Sigmoid colon (tissue), 7 donors: Measurements from ENCODE around the gene NELFCD. TPM values are rescaled to one million over a fixed set of nuclear protein-coding genes. Genes with fewer than 3 reads are reported as not detected.
"Not testable (repeated sequence)": the region's sequence is repeated elsewhere in the genome, so short reads cannot be mapped to it uniquely, and the experiment has no call there.

Source experiments
- DNase-seq: peaks from one replicate; pipeline ENCODE4 v3.0.0-alpha.2; 2019
- H3K27ac ChIP-seq, 4 donors: fragments of 200-600 bp; sonication (generic); one replicate each; pipeline ENCODE4 v1.5.1; 2016 to 2019; ENCODE audit warnings: mild to moderate bottlenecking in 1 of 4
- H3K27me3 ChIP-seq, 3 donors: fragments of 200-600 bp; sonication (generic); one replicate each; pipeline ENCODE4 v1.5.1; 2019; ENCODE audit warnings: mild to moderate bottlenecking in 1 of 3
- H3K36me3 ChIP-seq, 4 donors: fragments of 200-600 bp; sonication (generic); one replicate each; pipeline ENCODE4 v1.5.1; 2016 to 2019
- H3K4me1 ChIP-seq, 4 donors: fragments of 200-600 bp; sonication (generic); one replicate each; pipeline ENCODE4 v1.5.1; 2017 to 2019
- H3K4me3 ChIP-seq, 4 donors: fragments of 200-600 bp; sonication (generic); one replicate each; pipeline ENCODE4 v1.5.1; 2017 to 2019; ENCODE audit warnings: mild to moderate bottlenecking in 2 of 4, moderate library complexity in 1 of 4
- H3K9me3 ChIP-seq, 4 donors: fragments of 200-600 bp in 3 of 4; sonication (generic) in 3 of 4; one replicate each; pipeline versions ENCODE4 v1.5.1 to v1.6.1; 2013 to 2019
- CTCF ChIP-seq, 4 experiments: fragments of 450-650 bp in 3 of 4; fragments of 200-600 bp in 1 of 4; IDR thresholded peaks; one replicate each; pipeline ENCODE4 v1.5.1; 2016 to 2019; ENCODE audit warnings: antibody characterized with exemption in 4 of 4, mild to moderate bottlenecking in 3 of 4, moderate library complexity in 2 of 4
- EP300 ChIP-seq, 4 donors: sonication (generic); formaldehyde crosslinking; IDR thresholded peaks; one replicate each; pipeline ENCODE4 v1.6.1; 2017; ENCODE audit warnings: antibody characterized with exemption in 4 of 4
- POLR2A ChIP-seq, 2 donors: fragments of 450-650 bp; IDR thresholded peaks; one replicate each; pipeline ENCODE4 v1.6.1; 2016; ENCODE audit warnings: antibody characterized with exemption in 2 of 2, mild to moderate bottlenecking in 2 of 2, moderate library complexity in 2 of 2
- POLR2AphosphoS5 ChIP-seq, 4 donors: sonication (generic); formaldehyde crosslinking; IDR thresholded peaks; one replicate each; pipeline ENCODE4 v1.6.1; 2017; ENCODE audit warnings: antibody characterized with exemption in 4 of 4
- WGBS, 2 donors: extraction: QIAGEN DNeasy Blood & Tissue Kit; methylation state at CpG; one replicate each; pipeline ENCODE4 v1.1.7; 2013; 5-methylcytosine and 5-hydroxymethylcytosine counted together
- intact Hi-C: fragments of 100-400 bp; cut with DNase I; formaldehyde crosslinking; loops from one replicate; pipeline ENCODE4 v1.15.1; 2023
- polyA plus RNA-seq, 3 donors: library from polyadenylated mRNA; stranded (reverse); fragments of 200-250 nt; gene quantifications; one replicate each; pipeline ENCODE4 v1.2.3, GENCODE V29; 2013
- total RNA-seq, 4 donors: library from RNA; depleted of rRNA; stranded (reverse); fragments of >200 nt; gene quantifications; one replicate each; pipeline ENCODE4 v1.1.0, GENCODE V29; 2016
- donor health status: healthy with polysubstance abuse.
- donor health status: Bipolar disorder and iron deficiency.
- donor health status: healthy.

The NELFCD gene
- total and polyA plus RNA-seq, 7 donors, result 22.7 to 53.2 (median 42.8) TPM

GRCh38 chr20:59035381-59035780 lies 54.3 kb downstream of the NELFCD start:
- Histone ChIP-seq H3K27ac (no peak overlapping the region), H3K9me3 (no peaks in the 10 kb centered on the region), H3K4me1 (peaks cover 0 to 34% (median 26%) of the 10 kb centered on the region in 4 donors), H3K27me3 (no peaks in the 10 kb centered on the region), H3K36me3 (peaks cover 11 to 49% (median 20%) of the 10 kb centered on the region in 4 donors), H3K4me3 (no peak overlapping the region)
- intact Hi-C loops, result no loop called here
- WGBS, 2 donors, result 95 to 99% methylated on average over 3 of the region's 3 CpGs
- no peak for DNase-seq
- TF ChIP-seq CTCF (IDR thresholded peaks at IDR 0.05), result no peak
- TF ChIP-seq POLR2AphosphoS5 (IDR thresholded peaks at IDR 0.05), result no peak
- no peak for TF ChIP-seq POLR2A (IDR thresholded peaks at IDR 0.05)
- no peak for TF ChIP-seq EP300 (IDR thresholded peaks at IDR 0.05)

- Histone ChIP-seq H3K27ac (no peak overlapping the region), H3K4me1 (peaks cover 0 to 37% (median 31%) of the 10 kb centered on the region in 4 donors), H3K9me3 (no peaks in the 10 kb centered on the region), H3K4me3 (no peak overlapping the region), H3K27me3 (no peaks in the 10 kb centered on the region), H3K36me3 (peaks cover 11 to 49% (median 20%) of the 10 kb centered on the region in 4 donors)
- intact Hi-C loops, result no loop called here
- DNase-seq, result no peak
- WGBS, 2 donors, result 95% methylated on average over 12 of the region's 12 CpGs
- no peak for TF ChIP-seq CTCF (IDR thresholded peaks at IDR 0.05)
- no peak for TF ChIP-seq POLR2AphosphoS5 (IDR thresholded peaks at IDR 0.05)
- no peak for TF ChIP-seq EP300 (IDR thresholded peaks at IDR 0.05)
- no peak for TF ChIP-seq POLR2A (IDR thresholded peaks at IDR 0.05)
Measured at GRCh38 chr20:59037386-59037785, 56.3 kb downstream of the NELFCD start.

GRCh38 chr20:59039233-59039632 lies 58.2 kb downstream of the NELFCD start:
- TF ChIP-seq POLR2AphosphoS5 (IDR thresholded peaks at IDR 0.05), result no peak
- no peak for TF ChIP-seq CTCF (IDR thresholded peaks at IDR 0.05)
- no peak for TF ChIP-seq POLR2A (IDR thresholded peaks at IDR 0.05)
- no peak for TF ChIP-seq EP300 (IDR thresholded peaks at IDR 0.05)
- Histone ChIP-seq H3K9me3 (no peaks in the 10 kb centered on the region), H3K36me3 (peaks cover 11 to 42% (median 20%) of the 10 kb centered on the region in 4 donors), H3K4me3 (no peak overlapping the region), H3K4me1 (peaks cover 0 to 39% (median 33%) of the 10 kb centered on the region in 4 donors), H3K27me3 (no peaks in the 10 kb centered on the region), H3K27ac (no peak overlapping the region)
- no peak for DNase-seq
- intact Hi-C loops, result no loop called here
- 59 to 70% methylated on average over 1 of the region's 1 CpG for WGBS, 2 donors

- intact Hi-C loops, result loop anchor here (10.0 kb wide), 1 partner anchor 726 kb away; no protein-coding TSS in a partner anchor
- WGBS, 2 donors, result 24 to 73% methylated on average over 5 of the region's 5 CpGs
- peaks cover 0 to 39% (median 33%) of the 10 kb centered on the region in 4 donors for H3K4me1 ChIP-seq
- no peaks in the 10 kb centered on the region for H3K27me3 ChIP-seq
- TF ChIP-seq POLR2A (IDR thresholded peaks at IDR 0.05), result no peak
- TF ChIP-seq EP300 (IDR thresholded peaks at IDR 0.05), result no peak
- no peak for TF ChIP-seq CTCF (IDR thresholded peaks at IDR 0.05)
- TF ChIP-seq POLR2AphosphoS5 (IDR thresholded peaks at IDR 0.05), result no peak
- DNase-seq, result no peak
- no peaks in the 10 kb centered on the region for H3K9me3 ChIP-seq
- H3K4me3 ChIP-seq, result no peak overlapping the region
- H3K27ac ChIP-seq, result no peak overlapping the region
- H3K36me3 ChIP-seq, result peaks cover 8 to 27% (median 14%) of the 10 kb centered on the region in 4 donors
Measured at GRCh38 chr20:59040667-59041066, 59.6 kb downstream of the NELFCD start.

GRCh38 chr20:59041487-59041886 lies 60.4 kb downstream of the NELFCD start:
- 62 to 91% methylated on average over 16 of the region's 16 CpGs for WGBS, 2 donors
- DNase-seq, H3K9me3 ChIP-seq, H3K27me3 ChIP-seq: not testable (repeated sequence)
- Histone ChIP-seq H3K27ac (peak overlapping the region in 3 of 4 donors; percentile 81 to 86 (median 85)), H3K4me1 (peaks cover 0 to 39% (median 33%) of the 10 kb centered on the region in 4 donors), H3K4me3 (peak overlapping the region in 3 of 4 donors; percentile 73 to 94 (median 80)), H3K36me3 (peaks cover under 1 to 19% (median 7%) of the 10 kb centered on the region in 4 donors)
- intact Hi-C loops, result loop anchor here (10.0 kb wide), 1 partner anchor 727 kb away; no protein-coding TSS in a partner anchor
